GM12878 (cell line): Measurements from ENCODE around the gene ANAPC2. TPM values are rescaled to one million over a fixed set of nuclear protein-coding genes. Genes with fewer than 3 reads are reported as not detected.

ENCODE experiments used
- ATAC-seq: fragments of 200-7000 bp; cut with Tn5 transposase; 3 replicates; pipeline ENCODE4 v1.9.1; 2020; ENCODE audit warnings: mild to moderate bottlenecking, moderate library complexity
- BruUV-seq: library from RNA; stranded (reverse); fragments of 400-500 nt; replicated peaks from 2 replicates; lab custom pipeline; 2021; lab: Mats Ljungman, UMichigan
- CTCF ChIA-PET: fragments of 300-600 bp; sonication (Branson Sonifier 250); formaldehyde crosslinking; extraction: SDS; loops from one replicate; lab custom pipeline; 2021; ENCODE audit warnings: inconsistent platforms; lab: Yijun Ruan, JAX
- POLR2A ChIA-PET: fragments of 350-600 bp; formaldehyde crosslinking; extraction: SDS; loops from one replicate; lab custom pipeline; 2021; ENCODE audit warnings: inconsistent platforms; lab: Charles Lee
- RAD21 ChIA-PET: fragments of 300-600 bp; sonication (Branson Sonifier 250); formaldehyde crosslinking; loops from one replicate; lab custom pipeline; 2023; ENCODE audit warnings: antibody characterized with exemption; ENCODE audit not compliant: unreplicated experiment; lab: Charles Lee
- SMC1A ChIA-PET: fragments of 300-600 bp; sonication (Branson Sonifier 250); formaldehyde crosslinking; loops from one replicate; lab custom pipeline; 2023; ENCODE audit not compliant: unreplicated experiment, uncharacterized antibody; lab: Charles Lee
- DNase-seq: peaks from one replicate; pipeline ENCODE4 v3.0.0-alpha.2; 2011; ENCODE audit warnings: low read depth, low spot score
- FAIRE-seq: peaks from 3 replicates; lab custom pipeline; 2011; peaks lifted over from hg19 to GRCh38; lab: Jason Lieb, UNC
- H2AFZ ChIP-seq: 2 replicates; pipeline ENCODE4 v1.6.0; 2011; ENCODE audit warnings: low read depth, low read length, control low read depth; ENCODE audit not compliant: control insufficient read depth
- H3K27ac ChIP-seq: 2 replicates; pipeline ENCODE4 v1.5.1; 2011; ENCODE audit warnings: control low read depth; ENCODE audit not compliant: control insufficient read depth, insufficient read depth
- H3K27me3 ChIP-seq, 2 experiments: replicated peaks in 1 of 2; 2 replicates each; pipeline versions ENCODE4 v1.6.0 to v1.6.1; 2011; ENCODE audit warnings: low read length in 1 of 2; ENCODE audit not compliant: control insufficient read depth in 2 of 2, insufficient read depth in 2 of 2
- H3K36me3 ChIP-seq, 2 experiments: 2 replicates each; pipeline ENCODE4 v1.5.1; 2011; ENCODE audit warnings: low read length in 1 of 2; ENCODE audit not compliant: control insufficient read depth in 2 of 2, insufficient read depth in 2 of 2
- H3K4me1 ChIP-seq: 2 replicates; pipeline ENCODE4 v1.6.1; 2011; ENCODE audit warnings: mild to moderate bottlenecking, low read length, moderate library complexity, mixed read lengths; ENCODE audit not compliant: control insufficient read depth, insufficient read depth
- H3K4me2 ChIP-seq: 2 replicates; pipeline ENCODE4 v1.6.0; 2011; ENCODE audit warnings: control low read depth; ENCODE audit not compliant: control insufficient read depth, insufficient read depth
- H3K4me3 ChIP-seq: fragments of 200-600 bp; sonication (generic); 2 replicates; pipeline ENCODE4 v1.5.1; 2016
- H3K79me2 ChIP-seq: 2 replicates; pipeline ENCODE4 v1.6.0; 2011; ENCODE audit warnings: low read length; ENCODE audit not compliant: control insufficient read depth, insufficient read depth
- H3K9ac ChIP-seq: 2 replicates; pipeline ENCODE4 v1.8.0; 2011; ENCODE audit warnings: low read length, control low read depth, mixed read lengths; ENCODE audit not compliant: control insufficient read depth, insufficient read depth
- H3K9me3 ChIP-seq: replicated peaks from 3 replicates; pipeline ENCODE4 v1.5.1; 2011; ENCODE audit warnings: mild to moderate bottlenecking, low read length; ENCODE audit not compliant: control insufficient read depth, insufficient read depth
- H4K20me1 ChIP-seq: 2 replicates; pipeline ENCODE4 v1.6.0; 2011; ENCODE audit not compliant: control insufficient read depth, insufficient read depth
- BRCA1 ChIP-seq: IDR thresholded peaks from 2 replicates; pipeline ENCODE4 v1.6.1; 2011; ENCODE audit warnings: low read depth, low read length, improper control_type of control experiment
- CBFB ChIP-seq: IDR thresholded peaks from 2 replicates; pipeline ENCODE4 v1.6.1; 2016; ENCODE audit warnings: antibody characterized with exemption, low read depth
- CHD2 ChIP-seq: IDR thresholded peaks from 2 replicates; pipeline ENCODE4 v1.6.1; 2011; ENCODE audit warnings: low read depth, low read length, improper control_type of control experiment, borderline replicate concordance
- ELK1 ChIP-seq: IDR thresholded peaks from 2 replicates; pipeline ENCODE4 v1.6.1; 2012; ENCODE audit warnings: low read depth, low read length, improper control_type of control experiment
- FOS ChIP-seq: IDR thresholded peaks from 3 replicates; pipeline ENCODE4 v1.6.1; 2011; ENCODE audit warnings: borderline replicate concordance; ENCODE audit not compliant: insufficient read length; ENCODE audit errors: extremely low read depth
- HDAC6 ChIP-seq: fragments of 200-600 bp; sonication (generic); IDR thresholded peaks from one replicate; pipeline ENCODE4 v1.8.0; 2017; ENCODE audit warnings: antibody characterized with exemption; ENCODE audit not compliant: unreplicated experiment
- MTA3 ChIP-seq: IDR thresholded peaks from 2 replicates; pipeline ENCODE4 v1.6.1; 2012; ENCODE audit warnings: low read length, inconsistent platforms, borderline replicate concordance
- POLR2A ChIP-seq: IDR thresholded peaks from 2 replicates; pipeline ENCODE4 v1.6.1; 2011; ENCODE audit warnings: low read depth, mild to moderate bottlenecking, low read length
- SMAD1 ChIP-seq: fragments of 450-650 bp; IDR thresholded peaks from 2 replicates; pipeline ENCODE4 v1.6.1; 2018; ENCODE audit warnings: mild to moderate bottlenecking, low read depth; ENCODE audit not compliant: partially characterized antibody
- SP1 ChIP-seq: IDR thresholded peaks from one replicate; pipeline ENCODE4 v1.6.1; 2011; ENCODE audit warnings: low read depth, low read length
- STAT3 ChIP-seq: IDR thresholded peaks from 2 replicates; pipeline ENCODE4 v1.6.1; 2011; ENCODE audit warnings: low read depth, low read length, improper control_type of control experiment
- SUPT20H ChIP-seq: IDR thresholded peaks from 2 replicates; pipeline ENCODE4 v1.6.1; 2011; ENCODE audit warnings: low read depth, mild to moderate bottlenecking, low read length, moderate library complexity, borderline replicate concordance; ENCODE audit not compliant: control insufficient read depth
- TARDBP ChIP-seq: IDR thresholded peaks from 2 replicates; pipeline ENCODE4 v1.6.1; 2016; ENCODE audit warnings: borderline replicate concordance
- USF2 ChIP-seq: IDR thresholded peaks from 2 replicates; pipeline ENCODE4 v1.6.1; 2011; ENCODE audit warnings: low read depth, low read length, improper control_type of control experiment, borderline replicate concordance
- YY1 ChIP-seq: IDR thresholded peaks from 2 replicates; pipeline ENCODE4 v1.6.1; 2011; ENCODE audit warnings: low read depth, mild to moderate bottlenecking, low read length
- ZNF24 ChIP-seq: fragments of 450-650 bp; IDR thresholded peaks from 2 replicates; pipeline ENCODE4 v1.6.1; 2017; ENCODE audit warnings: antibody characterized with exemption, mild to moderate bottlenecking
- WGBS: methylation state at CpG from one replicate; pipeline ENCODE4 v1.1.6; 2016; ENCODE audit warnings: low lambda C conversion rate; ENCODE audit not compliant: insufficient replicate concordance, insufficient coverage; ENCODE audit errors: missing lambda C conversion rate; 5-methylcytosine and 5-hydroxymethylcytosine counted together
- in situ Hi-C: fragments of 300-500 bp; cut with MboI; formaldehyde crosslinking; loops from 9 replicates; pipeline ENCODE4 v1.14.3; 2018; ENCODE audit warnings: mixed read lengths
- intact Hi-C: fragments of 100-400 bp; cut with micrococcal nuclease; formaldehyde crosslinking; loops from one replicate; pipeline ENCODE4 v1.14.2; 2022; ENCODE audit not compliant: unreplicated experiment
- polyA plus RNA-seq, 11 experiments: library from polyadenylated mRNA; depleted of rRNA in 4 of 11; unstranded in 6 of 11; stranded (reverse) in 5 of 11; fragments of >200 nt; fragmentation: Nextera tagmentation in 4 of 11; fragmentation: Illumina TruSeq in 1 of 11; extraction: Ambion mirVana in 4 of 11; extraction: Trizol in 1 of 11; gene quantifications; 1 replicate in 1 of 11; 2 replicates in 10 of 11; pipeline versions ENCODE4 v1.2.1 to v1.2.3, GENCODE V29; 2011 to 2016; ENCODE audit warnings: inconsistent platforms in 2 of 11, missing spikeins in 2 of 11, low read depth in 1 of 11
- total RNA-seq, 4 experiments: library from RNA; depleted of rRNA in 3 of 4; stranded (reverse); fragments of >200 nt in 3 of 4; fragmentation: Illumina TruSeq in 1 of 4; extraction: Trizol in 1 of 4; gene quantifications; 2 replicates each; pipeline versions ENCODE4 v1.2.1 to v1.2.3, GENCODE V29; 2013 to 2021

The ANAPC2 gene
- total and polyA plus RNA-seq, 10 of the 15 experiments (the other 5 are each of a cell fraction or from before 2014, with no cell fraction given) = 0.03 to 65.2 (median 20.5) TPM

- TF ChIP-seq ELK1 (no peak), ZNF24 (no peak), CBFB (no peak), STAT3 (no peak), YY1 (no peak), POLR2A (peak; percentile 56; the same call in 1 of the 2 replicates)
- in situ Hi-C loops = no loop called here
- no peak overlapping the region for H3K9ac ChIP-seq
- ChIA-PET SMC1A (no interaction called here), POLR2A (no interaction called here), CTCF (no interaction called here), RAD21 (interaction anchor here (1.0 kb wide), 1 partner anchor 12 kb away, joined by 4 read pairs; no protein-coding TSS in a partner anchor)
- FAIRE-seq (no peak), DNase-seq (no peak), ATAC-seq (no peak)
- H3K4me2 ChIP-seq = no peak overlapping the region
- peaks cover 0 to 4% of the 10 kb centered on the region in 2 experiments; a peak in 3 of 4 replicates for H3K36me3 ChIP-seq
- H4K20me1 ChIP-seq = no peaks in the 10 kb centered on the region
- intact Hi-C loops = no loop called here
- no peak overlapping the region for H3K4me3 ChIP-seq
- BruUV-seq = no TSS peak
- H2AFZ ChIP-seq = no peak overlapping the region
- 86% methylated on average over 13 of the region's 13 CpGs for WGBS
- H3K27me3 ChIP-seq = no peaks in the 10 kb centered on the region
- H3K4me1 ChIP-seq = peaks cover 5% of the 10 kb centered on the region
- H3K9me3 ChIP-seq = no peaks in the 10 kb centered on the region
- H3K79me2 ChIP-seq = peaks cover 9% of the 10 kb centered on the region
- H3K27ac ChIP-seq = no peak overlapping the region
These were observed 23.2 kb upstream of the ANAPC2 start for GRCh38 chr9:137211532-137211931.

GRCh38 chr9:137206602-137207001, 18.2 kb upstream of the ANAPC2 start:
- Histone ChIP-seq H3K36me3 (peaks cover 0 to 4% of the 10 kb centered on the region in 2 experiments; a peak in 1 of 4 replicates), H3K9ac (peak overlapping the region; percentile 98), H4K20me1 (no peaks in the 10 kb centered on the region), H3K4me2 (peak overlapping the region; percentile 93), H2AFZ (no peak overlapping the region), H3K27ac (no peak overlapping the region), H3K27me3 (no peaks in the 10 kb centered on the region), H3K9me3 (no peaks in the 10 kb centered on the region), H3K79me2 (peaks cover 43% of the 10 kb centered on the region), H3K4me1 (peaks cover 34% of the 10 kb centered on the region), H3K4me3 (peak overlapping the region; percentile 95)
- FAIRE-seq = no peak
- DNase-seq = no peak
- ChIA-PET POLR2A (interaction anchor here (0.6 to 8.0 kb wide), 5 partner anchors 16 to 139 kb away, joined by 3 to 68 read pairs (median 4); partner anchors contain the start of genes CYSRT1 and RNF208), CTCF (interaction anchor here (1.1 to 2.2 kb wide), 3 partner anchors 16 to 30 kb away, joined by 4 to 7 read pairs (median 5); partner anchors contain the start of genes ANAPC2 and SSNA1), SMC1A (interaction anchor here (0.6 kb wide), 1 partner anchor 90 kb away, joined by 3 read pairs; no protein-coding TSS in a partner anchor), RAD21 (no interaction called here)
- WGBS = 62% methylated on average over 7 of the region's 7 CpGs
- ATAC-seq = no peak
- TSS peak; percentile 78 for BruUV-seq
- intact Hi-C loops (no loop called here), in situ Hi-C loops (no loop called here)
- TF ChIP-seq BRCA1 = no peak
- TF ChIP-seq CHD2 = no peak
- TF ChIP-seq HDAC6 = no peak
- TF ChIP-seq MTA3 = no peak
- TF ChIP-seq TARDBP = no peak
- no peak for TF ChIP-seq USF2
- no peak for TF ChIP-seq FOS
- no peak for TF ChIP-seq SUPT20H
- no peak for TF ChIP-seq SP1
- TF ChIP-seq SMAD1 = no peak
